Stimulated activated naive CD8-positive, alpha-beta T cell treated with anti-CD3 and anti-CD28 coated beads, Interleukin-15, amount 100 ng/mL, for 72 hours (primary cell): ENCODE measurements around the gene NT5C.

Experiments used
- ATAC-seq: fragments of 150-1000 bp; cut with Tn5 transposase; 2 replicates; pipeline ENCODE4 v1.10.0; 2021; ENCODE audit warnings: mild to moderate bottlenecking, moderate library complexity
- DNase-seq, 2 donors: peaks; one replicate each; pipeline ENCODE4 v3.0.0; 2021 to 2022
- H3K27ac Mint-ChIP-seq, 2 donors: one replicate each; pipeline ENCODE4 v1.8.0; 2022; ENCODE audit warnings: mild to moderate bottlenecking in 2 of 2, mixed read lengths in 2 of 2, moderate library complexity in 2 of 2
- H3K27me3 Mint-ChIP-seq: one replicate; pipeline ENCODE4 v1.8.0; 2022; ENCODE audit warnings: mixed read lengths
- H3K4me1 Mint-ChIP-seq: one replicate; pipeline ENCODE4 v1.8.0; 2022; ENCODE audit warnings: mild to moderate bottlenecking, mixed read lengths
- H3K4me3 Mint-ChIP-seq, 2 donors: one replicate each; pipeline ENCODE4 v1.8.0; 2022; ENCODE audit warnings: mild to moderate bottlenecking in 2 of 2, mixed read lengths in 2 of 2, moderate library complexity in 1 of 2
- H3K9me3 Mint-ChIP-seq, 2 donors: one replicate each; pipeline ENCODE4 v1.8.0; 2022; ENCODE audit warnings: mixed read lengths in 2 of 2

Gene NT5C

GRCh38 chr17:75111777-75112335, 19.7 kb downstream of the NT5C start:
- ATAC-seq (no peak), DNase-seq (no peak)
- Mint-ChIP-seq H3K4me1 (peaks cover 48% of the 10 kb centered on the region), H3K9me3 (no peaks in the 10 kb centered on the region), H3K4me3 (peak overlapping the region in 1 of 2 donors; percentile 1), H3K27ac (no peak overlapping the region), H3K27me3 (no peaks in the 10 kb centered on the region)

GRCh38 chr17:75110234-75110937, 21.2 kb downstream of the NT5C start:
- no peak for ATAC-seq
- Mint-ChIP-seq H3K4me3 (peak overlapping the region; percentile 89 to 93), H3K4me1 (peaks cover 48% of the 10 kb centered on the region), H3K27ac (peak overlapping the region; percentile 48 to 61), H3K27me3 (no peaks in the 10 kb centered on the region), H3K9me3 (no peaks in the 10 kb centered on the region)
- DNase-seq = peak; percentile 30 to 36

GRCh38 chr17:75109407-75110233, 21.9 kb downstream of the NT5C start, which contains the start of gene ARMC7:
Gene ARMC7 (plus strand): TSS chr17:75109969. CDS start chr17:75110289, 320 bp downstream.
- Mint-ChIP-seq H3K27ac (peak within 1 kb of the TSS; percentile 66 to 75), H3K9me3 (no peaks in the 10 kb centered on the region), H3K4me3 (peak within 1 kb of the TSS; percentile 89 to 93), H3K27me3 (no peaks in the 10 kb centered on the region), H3K4me1 (peaks cover 42% of the 10 kb centered on the region)
- peak; percentile 84 for ATAC-seq
- peak; percentile 88 to 90 for DNase-seq

GRCh38 chr17:75109046-75109406, 22.5 kb downstream of the NT5C start:
- Mint-ChIP-seq H3K4me3 (peak overlapping the region; percentile 89 to 93), H3K27ac (no peak overlapping the region), H3K4me1 (peaks cover 36% of the 10 kb centered on the region), H3K9me3 (no peaks in the 10 kb centered on the region), H3K27me3 (no peaks in the 10 kb centered on the region)
- DNase-seq (peak in 1 of 2 donors; percentile 35), ATAC-seq (peak; percentile 35)

- ATAC-seq (no peak), DNase-seq (no peak)
- no peaks in the 10 kb centered on the region for H3K9me3 Mint-ChIP-seq
- H3K4me3 Mint-ChIP-seq = peak overlapping the region; percentile 3 to 89
- H3K4me1 Mint-ChIP-seq = peaks cover 29% of the 10 kb centered on the region
- no peaks in the 10 kb centered on the region for H3K27me3 Mint-ChIP-seq
- no peak overlapping the region for H3K27ac Mint-ChIP-seq
Measured at GRCh38 chr17:75108193-75108592, 23.3 kb downstream of the NT5C start.

- no peak overlapping the region for H3K4me3 Mint-ChIP-seq
- no peaks in the 10 kb centered on the region for H3K9me3 Mint-ChIP-seq
- no peaks in the 10 kb centered on the region for H3K27me3 Mint-ChIP-seq
- no peak overlapping the region for H3K27ac Mint-ChIP-seq
- no peak for DNase-seq
- peaks cover 15% of the 10 kb centered on the region for H3K4me1 Mint-ChIP-seq
- ATAC-seq = no peak
Measured at GRCh38 chr17:75105126-75106080, 26.1 kb downstream of the NT5C start.

- ATAC-seq (no peak), DNase-seq (no peak)
- Mint-ChIP-seq H3K4me3 (no peak overlapping the region), H3K4me1 (peaks cover 7% of the 10 kb centered on the region), H3K9me3 (no peaks in the 10 kb centered on the region), H3K27ac (peak overlapping the region in 1 of 2 donors; percentile 89), H3K27me3 (no peaks in the 10 kb centered on the region)
Measured at GRCh38 chr17:75103601-75104554, 27.7 kb downstream of the NT5C start.

- H3K4me3 Mint-ChIP-seq = no peak overlapping the region
- H3K4me1 Mint-ChIP-seq = no peaks in the 10 kb centered on the region
- no peaks in the 10 kb centered on the region for H3K27me3 Mint-ChIP-seq
- H3K27ac Mint-ChIP-seq = no peak overlapping the region
- ATAC-seq (no peak), DNase-seq (no peak)
- H3K9me3 Mint-ChIP-seq = no peaks in the 10 kb centered on the region
Measured at GRCh38 chr17:75102385-75102821, 29.1 kb downstream of the NT5C start.

- Mint-ChIP-seq H3K4me3 (no peak overlapping the region), H3K27me3 (no peaks in the 10 kb centered on the region), H3K9me3 (no peaks in the 10 kb centered on the region), H3K27ac (no peak overlapping the region), H3K4me1 (no peaks in the 10 kb centered on the region)
- ATAC-seq = no peak
- no peak for DNase-seq
Measured at GRCh38 chr17:75099881-75100595, 31.5 kb downstream of the NT5C start.

GRCh38 chr17:75098861-75099260, 32.7 kb downstream of the NT5C start:
- Mint-ChIP-seq H3K4me3 (no peak overlapping the region), H3K9me3 (no peaks in the 10 kb centered on the region), H3K27me3 (no peaks in the 10 kb centered on the region), H3K27ac (no peak overlapping the region), H3K4me1 (no peaks in the 10 kb centered on the region)
- ATAC-seq (no peak), DNase-seq (no peak)

- Mint-ChIP-seq H3K4me1 (no peaks in the 10 kb centered on the region), H3K27me3 (no peaks in the 10 kb centered on the region), H3K27ac (no peak overlapping the region), H3K9me3 (no peaks in the 10 kb centered on the region), H3K4me3 (no peak overlapping the region)
- DNase-seq (no peak), ATAC-seq (no peak)
Measured at GRCh38 chr17:75097865-75098264, 33.7 kb downstream of the NT5C start.

GRCh38 chr17:75096082-75096625, 35.4 kb downstream of the NT5C start:
- ATAC-seq = no peak
- Mint-ChIP-seq H3K9me3 (no peaks in the 10 kb centered on the region), H3K4me3 (no peak overlapping the region), H3K4me1 (no peaks in the 10 kb centered on the region), H3K27ac (no peak overlapping the region), H3K27me3 (no peaks in the 10 kb centered on the region)
- DNase-seq = no peak

- Mint-ChIP-seq H3K27ac (no peak overlapping the region), H3K4me3 (no peak overlapping the region), H3K9me3 (no peaks in the 10 kb centered on the region), H3K4me1 (peaks cover 11% of the 10 kb centered on the region), H3K27me3 (no peaks in the 10 kb centered on the region)
- ATAC-seq (no peak), DNase-seq (no peak)
Measured at GRCh38 chr17:75094871-75095399, 36.6 kb downstream of the NT5C start.
